Activated CD8-positive, alpha-beta memory T cell treated with anti-CD3 and anti-CD28 coated beads, Interleukin-2, amount 50 U/mL, for 24 hours (primary cell): Measurements from ENCODE around the gene MAPK10.

Experiments used
- DNase-seq: peaks from one replicate; pipeline ENCODE4 v3.0.0-alpha.2; 2020; ENCODE audit errors: extremely low read depth

MAPK10 gene

GRCh38 chr4:86278126-86278525, 81.7 kb downstream of the MAPK10 start:
- no peak for DNase-seq

- no peak for DNase-seq
Measured at GRCh38 chr4:86274642-86275041, 85.2 kb downstream of the MAPK10 start.

- no peak for DNase-seq
Measured at GRCh38 chr4:86272669-86273068, 87.2 kb downstream of the MAPK10 start.

- no peak for DNase-seq
Measured at GRCh38 chr4:86271057-86271456, 88.8 kb downstream of the MAPK10 start.

GRCh38 chr4:86269354-86269753, 90.5 kb downstream of the MAPK10 start:
- DNase-seq, result no peak

GRCh38 chr4:86264241-86264640, 95.6 kb downstream of the MAPK10 start:
- no peak for DNase-seq

- no peak for DNase-seq
Measured at GRCh38 chr4:86261636-86262035, 98.2 kb downstream of the MAPK10 start.

GRCh38 chr4:86256086-86256485, 103.8 kb downstream of the MAPK10 start:
- DNase-seq, result no peak

- DNase-seq, result no peak
Measured at GRCh38 chr4:86250619-86251018, 109.2 kb downstream of the MAPK10 start.

- no peak for DNase-seq
Measured at GRCh38 chr4:86250006-86250405, 109.8 kb downstream of the MAPK10 start.

GRCh38 chr4:86249074-86249473, 110.8 kb downstream of the MAPK10 start:
- no peak for DNase-seq

- no peak for DNase-seq
Measured at GRCh38 chr4:86247906-86248305, 111.9 kb downstream of the MAPK10 start.

GRCh38 chr4:86247320-86247719, 112.5 kb downstream of the MAPK10 start:
- DNase-seq, result no peak

GRCh38 chr4:86243750-86244149, 116.1 kb downstream of the MAPK10 start:
- no peak for DNase-seq

GRCh38 chr4:86242677-86243076, 117.2 kb downstream of the MAPK10 start:
- DNase-seq, result no peak

GRCh38 chr4:86235549-86235948, 124.3 kb downstream of the MAPK10 start:
- no peak for DNase-seq

GRCh38 chr4:86233681-86234080, 126.2 kb downstream of the MAPK10 start:
- no peak for DNase-seq

GRCh38 chr4:86233090-86233489, 126.8 kb downstream of the MAPK10 start:
- no peak for DNase-seq

- no peak for DNase-seq
Measured at GRCh38 chr4:86223472-86223871, 136.4 kb downstream of the MAPK10 start.

GRCh38 chr4:86221002-86221401, 138.9 kb downstream of the MAPK10 start:
- no peak for DNase-seq

- no peak for DNase-seq
Measured at GRCh38 chr4:86220121-86220520, 139.7 kb downstream of the MAPK10 start.

- no peak for DNase-seq
Measured at GRCh38 chr4:86218746-86219473, 140.9 kb downstream of the MAPK10 start.

- no peak for DNase-seq
Measured at GRCh38 chr4:86203176-86203575, 156.7 kb downstream of the MAPK10 start.

- DNase-seq, result no peak
Measured at GRCh38 chr4:86185659-86186058, 174.2 kb downstream of the MAPK10 start.
